ENCODE measurements around the gene NMBR.

Gene NMBR

GRCh38 chr6:142182004-142182403 lies 35.1 kb upstream of the NMBR start:
- POLR2A ChIA-PET: no interaction called here
- CTCF ChIA-PET: interaction anchor here (1.0 kb wide), 1 partner anchor 290 kb away, joined by 3 read pairs; no protein-coding TSS in a partner anchor
- peaks cover 7% of the 10 kb centered on the region; the same call in 1 of the 2 replicates for H3K4me1 ChIP-seq (ENCODE audit: control insufficient read depth, insufficient read depth, low read length)
- no peak overlapping the region for H3K27ac ChIP-seq (ENCODE audit: extremely low read depth, low read depth, low read length)
- TF ChIP-seq ZNF514 (tag by site-specific recombination; IDR thresholded peaks at IDR 0.05): no peak
- no peak for TF ChIP-seq KLF1 (tag by site-specific recombination; IDR thresholded peaks at IDR 0.05)
- no peak for TF ChIP-seq ZNF785 (tag by site-specific recombination; IDR thresholded peaks at IDR 0.05)
- TF ChIP-seq ZNF202 (tag by site-specific recombination; IDR thresholded peaks at IDR 0.05; ENCODE audit: borderline replicate concordance): no peak
- TF ChIP-seq ZNF19 (tag by site-specific recombination; IDR thresholded peaks at IDR 0.05; ENCODE audit: low read depth): no peak
- TF ChIP-seq ZNF704 (tag by site-specific recombination; IDR thresholded peaks at IDR 0.05): no peak
- no peak for TF ChIP-seq SP3 (tag by site-specific recombination; IDR thresholded peaks at IDR 0.05)
- no peak for TF ChIP-seq ZEB2 (tag by site-specific recombination; IDR thresholded peaks at IDR 0.05)
- TF ChIP-seq ZNF529 (tag by site-specific recombination; IDR thresholded peaks at IDR 0.05; ENCODE audit: insufficient replicate concordance): no peak
- no peak for TF ChIP-seq INSM2 (tag by site-specific recombination; IDR thresholded peaks at IDR 0.05)
- no peak for TF ChIP-seq ZNF692 (tag by site-specific recombination; IDR thresholded peaks at IDR 0.05)
- no peak for TF ChIP-seq ZNF621 (tag by site-specific recombination; IDR thresholded peaks at IDR 0.05)
- no peak for TF ChIP-seq ZNF473 (tag by site-specific recombination; IDR thresholded peaks at IDR 0.05)
- TF ChIP-seq ZNF221 (tag by site-specific recombination; IDR thresholded peaks at IDR 0.05; ENCODE audit: borderline replicate concordance): no peak
- no peak for TF ChIP-seq OSR2 (tag by site-specific recombination; IDR thresholded peaks at IDR 0.05)
- TF ChIP-seq ZNF121 (tag by site-specific recombination; IDR thresholded peaks at IDR 0.05): no peak
- no peak for TF ChIP-seq ZNF629 (tag by site-specific recombination; IDR thresholded peaks at IDR 0.05)
- TF ChIP-seq ZNF266 (tag by site-specific recombination; IDR thresholded peaks at IDR 0.05; ENCODE audit: low read depth): no peak
- TF ChIP-seq ZNF510 (tag by site-specific recombination; IDR thresholded peaks at IDR 0.05; ENCODE audit: insufficient replicate concordance): no peak
- no peak for TF ChIP-seq TSHZ1 (tag by site-specific recombination; IDR thresholded peaks at IDR 0.05; ENCODE audit: borderline replicate concordance)
- no peak overlapping the region for H3K4me3 ChIP-seq (ENCODE audit: low read depth, low read length)
- H3K9me3 ChIP-seq (ENCODE audit: control insufficient read depth, insufficient read depth, low read depth, low read length): no peaks in the 10 kb centered on the region; the same call in 1 of the 2 replicates
- H3K36me3 ChIP-seq (ENCODE audit: control insufficient read depth in 2 of 2, insufficient read depth in 1 of 2, low read length in 2 of 2): peaks cover 3 to 18% of the 10 kb centered on the region in 2 experiments; a peak in 2 of 3 replicates
